Gastrocnemius medialis (tissue), 4 donors: ENCODE data around the gene TRAIP.

Experiments used
- CTCF ChIP-seq, 5 experiments: fragments of 450-650 bp in 3 of 5; fragments of 200-600 bp in 2 of 5; sonication (generic) in 2 of 5; IDR thresholded peaks in 4 of 5; conservative IDR thresholded peaks in 1 of 5; 1 replicate in 4 of 5; 2 replicates in 1 of 5; pipeline ENCODE4 v1.5.1; 2016 to 2019; ENCODE audit warnings: antibody characterized with exemption in 5 of 5, mild to moderate bottlenecking in 3 of 5, moderate library complexity in 3 of 5
- POLR2A ChIP-seq, 2 donors: fragments of 450-650 bp; IDR thresholded peaks; one replicate each; pipeline ENCODE4 v1.6.1; 2017; ENCODE audit warnings: antibody characterized with exemption in 2 of 2, mild to moderate bottlenecking in 2 of 2, moderate library complexity in 2 of 2

- no peak for TF ChIP-seq CTCF (IDR thresholded peaks at IDR 0.05 in 4 of 5, conservative IDR thresholded peaks at IDR 0.05 in 1 of 5)
- no peak for TF ChIP-seq POLR2A (IDR thresholded peaks at IDR 0.05)
Observed at GRCh38 chr3:49876567-49876966, 20.2 kb upstream of the TRAIP start.
